LHCN-M2 (cell line): ENCODE measurements around the gene SLC45A3. TPM values are rescaled to one million over a fixed set of nuclear protein-coding genes. Genes with fewer than 3 reads are reported as not detected.

Source experiments
- DNase-seq: peaks from one replicate; pipeline ENCODE4 v3.0.0-alpha.2; 2012; ENCODE audit warnings: low read depth
- total RNA-seq: library from RNA; depleted of rRNA; stranded (reverse); fragments of >200 nt; gene quantifications from 2 replicates; pipeline ENCODE4 v1.2.3, GENCODE V29; 2014

The SLC45A3 gene
- total RNA-seq, 1 experiment from 2014 or later = 4.1 TPM

- DNase-seq = no peak
Observed at GRCh38 chr1:205700865-205701401, 20.6 kb upstream of the SLC45A3 start.

GRCh38 chr1:205699416-205699815, 19.1 kb upstream of the SLC45A3 start:
- no peak for DNase-seq

DNA sequence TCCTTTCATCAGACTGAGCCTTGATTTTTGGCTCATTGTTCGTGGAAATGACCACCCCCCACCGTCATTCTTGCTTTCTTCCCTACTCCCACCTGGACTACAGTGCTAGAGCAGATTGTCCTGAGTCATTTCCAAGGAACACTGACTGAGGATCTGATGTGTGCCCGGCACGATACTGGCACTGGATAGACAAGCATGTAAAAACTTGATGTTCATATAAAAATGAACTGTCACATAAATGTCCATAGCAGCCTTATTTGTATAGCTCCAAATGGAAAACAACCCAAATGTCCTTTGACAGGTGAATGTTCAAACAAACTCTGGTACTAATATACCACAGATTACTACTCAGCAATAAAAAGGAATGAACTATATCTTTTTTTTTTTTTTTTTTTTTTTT, 18.6 kb upstream of the SLC45A3 start:
- DNase-seq = no peak

GRCh38 chr1:205693421-205693991, 13.2 kb upstream of the SLC45A3 start:
- no peak for DNase-seq

DNA sequence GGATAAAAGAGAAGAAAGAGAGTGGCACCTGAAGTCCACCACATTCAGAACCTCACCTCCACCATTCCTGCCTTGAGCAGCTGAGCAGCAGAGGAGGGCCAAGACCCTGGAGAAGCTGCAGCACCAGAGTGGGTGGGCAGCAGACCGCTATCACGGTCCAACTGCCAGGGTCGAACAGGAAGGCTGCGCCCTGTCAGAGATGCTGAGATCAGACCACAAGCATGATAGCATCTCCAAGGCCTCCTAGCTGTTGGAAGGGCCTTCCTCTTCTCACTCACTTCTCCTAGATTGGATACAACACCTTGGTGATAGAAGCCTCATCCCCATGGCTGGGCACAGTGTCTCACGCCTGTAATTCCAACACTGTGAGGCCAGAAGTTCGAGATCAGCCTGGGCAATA, 12.1 kb upstream of the SLC45A3 start:
- DNase-seq = no peak

DNA sequence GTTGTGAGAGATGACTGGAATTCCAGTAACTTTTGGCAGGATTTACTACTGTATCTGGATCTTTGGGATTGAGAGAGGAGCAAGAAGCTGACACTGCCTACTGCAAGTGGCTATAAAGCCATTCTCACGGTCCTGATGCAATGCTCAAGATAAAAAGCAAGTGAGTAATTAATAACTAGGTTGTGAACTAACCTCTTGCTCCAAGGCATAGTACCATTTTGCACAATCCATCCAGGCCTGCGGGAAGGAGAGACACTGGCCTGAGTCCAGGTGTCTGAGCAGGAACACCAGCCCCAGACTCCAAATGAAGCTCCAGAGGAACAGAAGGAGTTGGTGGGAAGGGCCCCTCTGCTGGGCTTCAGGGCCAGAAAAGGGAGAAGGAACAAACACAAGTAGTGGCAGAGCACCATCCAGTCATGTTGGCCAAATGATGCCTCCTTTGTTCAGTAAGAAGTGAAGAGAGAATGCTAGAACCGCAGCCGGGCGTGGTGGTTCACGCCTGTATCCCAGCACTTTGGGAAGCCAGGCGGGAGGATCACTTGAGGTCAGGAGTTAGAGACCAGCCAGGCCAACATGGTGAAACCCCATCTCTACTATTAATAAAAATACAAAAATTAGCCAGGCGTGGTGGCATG, 9.9 kb upstream of the SLC45A3 start:
- no peak for DNase-seq

- DNase-seq = no peak
Observed at GRCh38 chr1:205689479-205689878, 9.2 kb upstream of the SLC45A3 start.

- DNase-seq = no peak
Observed at GRCh38 chr1:205688171-205689080, 8.1 kb upstream of the SLC45A3 start.

- no peak for DNase-seq
Observed at GRCh38 chr1:205687242-205687641, 6.9 kb upstream of the SLC45A3 start.

DNA sequence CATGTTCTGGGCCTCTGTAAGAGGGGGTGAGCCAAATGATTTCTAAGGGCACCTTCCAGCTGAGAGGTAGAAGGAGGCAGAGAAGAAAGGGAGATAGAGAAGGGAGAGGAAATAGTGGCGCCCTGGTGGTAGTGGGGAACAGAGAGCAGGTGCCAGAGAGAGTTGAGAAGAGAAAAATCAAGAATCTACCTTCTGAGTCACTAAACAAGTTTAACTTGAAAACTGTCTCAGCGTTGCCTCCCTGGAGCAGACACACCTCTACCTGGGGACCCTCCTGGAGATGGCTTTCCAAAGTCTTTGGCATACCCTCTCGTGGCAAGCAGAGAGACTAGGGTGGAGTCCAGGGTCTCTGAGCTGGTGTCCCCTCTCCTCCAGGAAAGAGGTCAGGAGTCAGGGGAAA, 1.1 kb upstream of the SLC45A3 start:
- DNase-seq = no peak

GRCh38 chr1:205678286-205679111, 1.8 kb downstream of the SLC45A3 start:
- DNase-seq = no peak

DNA sequence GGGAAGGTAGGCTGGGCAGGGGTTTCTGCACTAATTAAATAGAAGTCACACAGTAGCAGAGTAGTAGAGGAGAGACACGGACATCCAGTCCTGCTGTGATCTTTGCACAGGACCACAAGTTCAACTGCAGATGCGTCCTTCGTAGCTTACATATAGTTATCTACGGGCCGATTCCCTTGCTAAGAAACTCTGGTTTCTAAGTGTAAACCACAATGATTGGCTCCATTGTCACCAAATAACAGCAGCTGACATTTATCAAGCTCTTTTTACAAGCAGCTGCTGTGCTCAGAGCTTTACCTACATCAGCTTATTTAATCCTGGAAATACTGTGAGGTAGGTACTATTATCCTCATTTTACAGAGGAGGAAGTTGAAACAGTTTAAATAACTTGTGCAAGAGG, 3.1 kb downstream of the SLC45A3 start:
- DNase-seq = no peak

- no peak for DNase-seq
Observed at GRCh38 chr1:205676597-205676996, 3.7 kb downstream of the SLC45A3 start.

DNA sequence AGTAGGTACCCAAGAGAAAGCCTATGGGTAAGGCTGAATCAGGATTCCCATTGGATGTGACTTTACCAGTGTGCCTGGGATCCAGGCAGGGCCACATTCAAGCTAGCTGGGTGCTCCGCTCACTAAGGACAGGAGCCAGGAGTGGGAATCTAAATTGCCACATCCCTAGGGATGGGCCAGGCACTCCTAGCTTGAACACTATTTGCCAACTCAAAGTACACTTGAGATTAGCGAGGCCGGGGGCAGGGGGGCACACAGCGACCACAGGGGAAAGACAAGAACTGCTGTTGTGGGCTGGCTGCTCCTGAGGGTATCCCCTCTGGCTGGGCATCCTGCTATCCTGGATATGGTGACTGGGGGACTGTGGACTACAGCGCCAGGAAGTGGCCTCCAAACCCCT, 4.3 kb downstream of the SLC45A3 start:
- no peak for DNase-seq

DNA sequence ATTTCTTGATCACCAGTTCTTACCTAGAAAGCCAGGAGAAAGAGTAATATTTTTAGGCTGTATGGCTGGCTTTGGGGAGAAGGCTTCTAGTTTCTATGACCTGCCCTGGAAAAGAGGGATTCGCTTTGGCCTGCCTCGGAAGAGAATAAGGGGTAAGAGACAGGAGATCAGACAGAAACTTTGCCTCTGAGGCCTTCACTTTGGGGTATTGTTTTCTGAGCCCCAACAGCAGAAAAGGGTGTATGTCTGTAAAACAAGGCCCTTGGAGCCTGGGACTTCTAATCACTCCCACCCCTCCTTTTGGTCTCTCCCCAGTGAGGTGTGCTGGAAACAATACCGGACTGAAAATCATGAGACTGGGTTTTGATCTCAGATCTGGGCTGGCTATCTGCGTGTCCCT, 5.1 kb downstream of the SLC45A3 start:
- no peak for DNase-seq

DNA sequence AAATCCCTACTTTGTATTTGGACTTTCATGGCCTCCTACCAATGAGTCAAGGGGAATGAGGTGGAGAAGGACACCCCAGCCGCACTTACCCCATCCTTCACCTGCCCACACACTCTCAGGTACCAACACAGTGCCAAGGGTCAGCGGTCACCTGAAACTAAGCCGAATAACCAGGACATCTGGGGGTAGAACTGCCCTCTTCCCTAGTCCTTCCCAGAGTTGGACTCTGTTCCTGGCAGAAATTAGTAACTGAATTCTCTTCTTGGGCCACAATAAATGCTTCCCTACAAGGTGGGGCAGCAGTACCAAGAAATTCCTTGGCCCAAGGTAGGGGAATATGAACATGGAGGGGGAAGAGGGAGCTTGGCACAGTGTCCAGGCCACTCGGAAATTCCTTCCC, 7.3 kb downstream of the SLC45A3 start:
- no peak for DNase-seq

GRCh38 chr1:205672395-205672889, 7.9 kb downstream of the SLC45A3 start:
- no peak for DNase-seq

DNA sequence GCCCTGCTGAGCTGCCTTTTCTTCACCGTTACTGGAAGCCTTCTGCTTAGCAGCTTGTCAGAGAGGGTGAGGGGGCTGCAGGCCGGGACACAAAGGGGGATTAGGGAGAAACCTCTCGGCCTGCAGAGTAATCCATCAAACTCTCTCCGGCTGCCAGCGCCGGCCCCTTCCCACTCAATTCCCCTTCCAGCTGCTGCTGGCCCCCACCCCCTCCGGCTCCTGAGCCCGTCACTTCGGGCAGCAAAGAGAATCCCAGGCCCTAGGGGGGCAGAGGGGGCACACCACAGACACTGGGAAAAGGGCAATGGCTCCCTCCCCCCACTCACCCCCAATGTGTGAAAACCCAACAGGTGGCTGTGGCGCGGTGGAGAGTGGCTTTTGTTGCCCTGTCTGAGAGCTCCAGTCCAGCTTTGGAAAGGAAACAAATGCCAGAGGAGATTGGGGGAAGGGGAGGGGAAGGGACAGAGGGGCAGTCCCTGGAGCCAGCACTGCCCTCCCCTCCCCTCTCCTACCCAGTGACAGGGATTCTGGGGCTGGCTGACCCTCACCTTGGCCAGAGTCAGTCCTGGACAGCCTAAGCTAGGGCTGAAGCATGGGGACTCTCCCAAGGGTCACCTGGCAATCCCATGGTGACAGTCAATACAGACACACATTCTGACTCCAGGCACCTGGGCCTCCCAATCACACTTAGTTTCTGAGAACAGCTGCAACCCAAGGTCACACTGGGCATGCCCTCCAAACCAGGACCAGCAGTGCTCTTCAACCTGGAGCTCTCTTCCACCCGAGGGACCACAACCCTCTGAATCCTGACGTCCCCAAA, 9.5 kb downstream of the SLC45A3 start:
- no peak for DNase-seq

- no peak for DNase-seq
Observed at GRCh38 chr1:205670150-205670446, 10.2 kb downstream of the SLC45A3 start.

DNA sequence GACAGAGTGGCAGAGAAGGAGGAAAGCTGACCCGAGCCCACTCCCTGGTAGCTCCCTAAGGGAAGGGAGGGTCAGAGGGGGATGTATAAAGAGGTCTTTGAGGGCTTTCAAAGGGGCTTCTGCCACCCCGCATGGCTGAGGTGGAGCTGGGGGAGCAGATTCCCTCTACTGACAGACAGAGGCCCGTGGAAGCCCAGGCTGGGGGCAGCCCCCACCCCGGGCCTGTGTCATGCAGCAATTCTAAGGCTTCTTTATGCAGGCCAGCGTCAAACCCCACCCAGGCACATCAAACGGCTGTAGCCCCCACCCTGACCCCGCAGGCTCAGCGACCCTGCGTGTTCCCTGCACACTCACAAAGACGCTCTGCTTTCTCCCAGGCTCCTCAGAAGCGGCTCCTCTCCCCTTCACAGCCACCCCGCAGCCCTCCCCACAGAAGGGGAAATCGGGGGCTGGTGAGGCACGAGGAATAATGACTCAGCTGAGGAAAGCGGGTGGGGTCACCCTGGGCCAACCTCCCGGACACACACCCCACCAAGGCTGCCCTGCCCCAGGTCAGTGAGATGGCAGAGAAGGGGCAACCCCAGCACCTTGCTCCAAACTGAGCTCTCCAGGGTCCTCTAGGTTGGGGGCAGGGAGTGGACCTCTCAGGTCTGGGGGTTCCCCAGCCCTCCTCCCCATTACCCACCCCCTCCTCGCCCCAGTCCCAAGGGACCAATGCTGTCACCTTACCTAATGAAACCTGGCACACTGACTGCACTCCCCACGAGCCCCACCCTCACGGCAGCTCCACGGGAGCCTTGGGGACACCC, 10.8 kb downstream of the SLC45A3 start:
- no peak for DNase-seq
